Stimulated activated CD8-positive, alpha-beta memory T cell treated with anti-CD3 and anti-CD28 coated beads, Interleukin-7, amount 100 ng/mL, for 24 hours (primary cell): ENCODE measurements around the gene HADHA.
"Not testable (repeated sequence)": the region's sequence is repeated elsewhere in the genome, so short reads cannot be mapped to it uniquely, and the experiment has no call there.

Experiments
- DNase-seq: peaks from one replicate; pipeline ENCODE4 v3.0.0-alpha.2; 2020; ENCODE audit warnings: low read depth

HADHA gene

GRCh38 chr2:26244309-26245230 is at the start of gene HADHA, which contains the start of gene HADHB:
HADHA (minus strand) TSS chr2:26244632; CDS start chr2:26244596, 36 bp downstream.
HADHB (plus strand) TSS chr2:26244939; CDS start chr2:26254255, 9,316 bp downstream.
- peak; percentile 63 for DNase-seq

GRCh38 chr2:26292646-26293045 is 48.2 kb upstream of the HADHA start:
- no peak for DNase-seq

- no peak for DNase-seq
These were observed 45.6 kb upstream of the HADHA start for GRCh38 chr2:26290001-26290400.

DNA sequence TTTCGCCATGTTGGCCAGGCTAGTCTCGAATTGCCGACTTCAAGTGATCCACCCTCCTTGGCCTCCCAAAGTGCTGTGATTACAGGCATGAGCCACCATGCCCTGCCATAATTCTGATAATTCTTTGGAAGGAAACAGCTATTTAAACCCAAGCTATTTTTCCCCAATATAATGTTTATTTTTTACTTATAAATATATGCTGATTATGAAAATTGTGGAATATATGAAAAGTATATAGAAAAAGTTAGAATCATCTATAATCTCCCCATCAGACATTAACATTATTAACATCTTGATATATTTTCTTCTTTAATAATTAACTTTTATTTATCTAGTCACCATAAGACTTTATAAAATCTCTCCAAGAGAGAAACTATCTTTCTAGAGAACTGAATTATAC is 41.5 kb upstream of the HADHA start:
- no peak for DNase-seq

DNA sequence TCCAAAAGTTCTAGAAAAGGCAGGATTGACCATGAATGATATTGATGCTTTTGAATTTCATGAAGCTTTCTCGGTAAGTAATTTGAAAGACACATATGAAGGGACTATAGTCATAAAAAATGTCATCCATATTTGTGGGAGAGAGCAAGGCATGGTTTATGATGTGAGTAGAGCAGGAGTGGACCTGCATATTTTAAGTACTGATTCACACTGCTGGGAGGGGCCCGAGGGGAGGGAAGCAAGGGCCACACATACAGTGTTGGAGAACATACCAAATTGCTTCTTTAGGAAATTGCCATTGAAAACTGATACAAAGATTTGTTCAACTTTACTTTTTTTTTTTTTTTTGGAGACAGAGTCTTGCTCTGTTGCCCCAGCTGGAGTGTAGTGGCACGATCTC is 39.7 kb upstream of the HADHA start:
- no peak for DNase-seq

DNA sequence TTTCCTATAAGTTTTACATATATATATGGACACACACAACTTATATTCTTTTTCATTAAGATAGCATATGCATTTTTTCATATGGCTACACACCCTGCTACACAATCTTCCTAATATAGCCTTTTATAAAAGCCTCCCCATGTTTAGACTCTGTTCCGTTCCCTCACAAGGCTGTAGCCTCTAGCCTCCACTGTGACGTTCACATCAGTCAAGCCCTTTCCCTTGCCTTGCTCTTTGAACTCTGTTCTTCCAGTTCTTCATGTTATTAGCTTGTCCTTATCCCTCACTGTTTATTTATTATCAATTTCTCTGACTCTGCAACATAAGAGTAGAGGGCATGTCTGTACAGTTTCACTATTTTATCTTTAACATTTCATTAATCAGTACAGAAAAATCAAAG is 39.2 kb upstream of the HADHA start:
- no peak for DNase-seq

DNA sequence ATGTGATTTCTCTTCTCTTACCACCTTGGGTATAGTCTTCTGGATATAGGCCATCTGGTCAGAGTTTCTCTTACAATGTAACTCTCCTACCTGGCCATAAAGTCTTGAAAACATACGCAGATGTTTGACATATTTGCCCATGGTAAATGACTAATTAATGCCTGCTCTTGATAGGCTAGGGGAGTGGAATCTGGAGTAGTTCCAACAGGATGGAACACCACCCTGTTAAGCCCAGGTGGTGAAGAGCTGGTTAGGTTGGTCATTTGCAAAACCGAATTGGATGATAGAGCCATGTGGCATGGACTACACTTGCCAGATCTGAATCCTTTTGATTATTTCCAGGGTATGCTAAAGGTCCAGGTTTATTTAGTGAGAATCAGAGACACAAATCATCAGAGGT is 36.8 kb upstream of the HADHA start:
- no peak for DNase-seq

- DNase-seq = no peak
These were observed 35.5 kb upstream of the HADHA start for GRCh38 chr2:26279886-26280285.

GRCh38 chr2:26276484-26277227 is 32.2 kb upstream of the HADHA start:
- no peak for DNase-seq

- no peak for DNase-seq
These were observed 29.7 kb upstream of the HADHA start for GRCh38 chr2:26274058-26274613.

DNA sequence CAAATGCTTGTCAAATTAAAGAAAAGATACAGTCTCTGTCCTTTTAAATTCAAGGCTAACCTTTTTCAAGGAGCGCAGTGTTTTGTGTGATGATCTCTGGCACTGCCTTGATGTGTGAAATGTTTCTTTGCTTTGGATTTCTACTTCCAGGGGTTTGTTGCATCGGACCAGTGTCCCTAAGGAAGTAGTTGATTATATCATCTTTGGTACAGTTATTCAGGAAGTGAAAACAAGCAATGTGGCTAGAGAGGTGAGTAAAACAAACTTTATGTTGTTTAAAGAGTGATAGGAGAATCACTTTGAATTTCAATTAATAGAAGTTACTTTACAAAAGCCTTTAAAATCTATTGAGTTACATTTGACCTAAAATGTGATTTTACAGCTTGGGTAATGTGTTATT is 29.1 kb upstream of the HADHA start:
- no peak for DNase-seq

DNA sequence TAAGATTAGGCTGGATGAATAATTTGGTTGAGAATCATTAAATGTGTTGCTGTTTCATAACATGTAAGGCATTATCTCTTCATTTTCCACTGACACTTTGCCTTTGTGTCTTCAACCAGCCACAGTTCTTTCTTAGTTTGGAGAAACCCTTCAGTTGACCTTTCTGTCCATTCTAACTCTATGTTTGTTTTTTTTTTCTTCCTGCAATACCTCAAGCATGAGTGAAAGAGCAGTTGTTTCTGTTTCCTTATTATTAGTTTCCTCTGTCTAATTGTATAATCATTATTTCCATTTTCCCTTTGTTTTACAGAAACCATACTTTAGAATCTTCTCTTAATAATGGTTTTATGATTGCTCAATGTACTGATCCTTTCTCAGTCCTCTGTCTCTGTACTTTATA is 25.9 kb upstream of the HADHA start:
- no peak for DNase-seq

- DNase-seq = no peak
These were observed 25.2 kb upstream of the HADHA start for GRCh38 chr2:26269571-26270158.

DNA sequence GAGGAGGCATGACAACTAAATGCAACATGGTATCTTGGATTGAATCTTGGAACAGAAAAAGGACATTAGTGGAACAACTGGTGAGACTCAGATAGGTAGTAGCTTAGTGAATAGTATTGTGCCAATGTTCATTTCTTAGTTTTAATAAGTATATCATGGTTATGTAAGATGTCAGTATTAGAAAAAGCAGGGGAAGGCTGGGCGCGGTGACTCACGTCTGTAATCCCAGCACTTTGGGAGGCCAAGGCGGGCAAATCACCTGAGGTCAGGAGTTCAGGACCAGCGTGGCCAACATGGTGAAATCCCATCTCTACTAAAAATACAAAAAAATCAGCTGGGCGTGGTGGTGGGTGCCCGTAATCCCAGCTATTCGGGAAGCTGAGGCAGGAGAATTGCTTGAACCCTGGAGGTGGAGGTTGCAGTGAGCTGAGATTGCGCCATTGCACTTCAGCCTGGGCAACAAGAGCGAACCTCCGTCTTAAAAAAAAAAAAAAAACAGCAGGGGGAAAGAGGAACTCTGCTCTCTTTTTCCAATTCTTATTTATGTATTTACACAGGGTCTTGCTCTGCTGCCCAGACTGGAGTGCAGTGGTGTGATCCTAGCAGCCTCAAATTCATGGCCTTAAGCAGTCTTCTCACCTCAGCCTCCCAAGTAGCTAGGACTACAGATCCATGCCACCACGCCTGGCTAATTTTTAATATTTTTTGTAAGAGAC is 24.4 kb upstream of the HADHA start:
- DNase-seq = not testable (repeated sequence)

DNA sequence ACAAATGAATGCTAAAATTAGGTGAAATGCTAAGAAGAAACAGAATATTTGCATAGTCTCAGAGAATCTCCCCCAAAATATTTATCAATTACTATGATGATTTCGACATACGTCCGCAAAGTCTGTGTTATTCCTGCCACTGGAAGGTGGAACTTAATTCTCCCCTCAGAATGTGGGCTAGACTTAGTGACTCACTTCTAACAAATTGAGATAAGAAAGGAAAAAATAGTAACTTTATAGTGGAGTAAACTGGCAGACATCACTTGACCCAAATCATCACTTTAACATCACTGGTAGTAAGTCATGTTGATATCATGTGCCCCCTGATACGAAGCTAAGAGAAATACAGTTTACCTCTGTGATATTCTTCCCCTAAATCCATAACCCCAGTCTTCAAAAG is 23.8 kb upstream of the HADHA start:
- DNase-seq = no peak

DNA sequence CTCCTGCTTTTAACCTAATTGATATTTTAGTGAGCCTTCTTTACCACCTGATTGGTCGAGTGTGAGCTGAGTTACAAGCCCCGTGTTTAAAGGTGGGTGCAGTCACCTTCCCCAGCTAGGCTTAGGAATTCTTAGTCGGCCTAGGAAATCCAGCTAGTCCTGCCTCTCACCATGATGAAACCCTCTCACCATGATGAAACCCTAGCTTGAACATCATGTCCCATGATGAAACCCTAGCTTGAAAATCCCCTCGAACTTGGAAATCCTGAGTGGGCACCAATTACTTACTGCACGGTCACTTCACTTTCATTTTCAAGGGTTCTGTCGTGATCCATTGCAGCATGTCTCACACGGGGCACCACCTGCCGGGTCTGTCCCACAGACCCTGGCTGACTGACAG is 14.4 kb upstream of the HADHA start:
- DNase-seq = not testable (repeated sequence)

- DNase-seq = no peak
These were observed 11.4 kb upstream of the HADHA start for GRCh38 chr2:26255759-26256384.

GRCh38 chr2:26251893-26252292 is 7.5 kb upstream of the HADHA start:
- DNase-seq = no peak

DNA sequence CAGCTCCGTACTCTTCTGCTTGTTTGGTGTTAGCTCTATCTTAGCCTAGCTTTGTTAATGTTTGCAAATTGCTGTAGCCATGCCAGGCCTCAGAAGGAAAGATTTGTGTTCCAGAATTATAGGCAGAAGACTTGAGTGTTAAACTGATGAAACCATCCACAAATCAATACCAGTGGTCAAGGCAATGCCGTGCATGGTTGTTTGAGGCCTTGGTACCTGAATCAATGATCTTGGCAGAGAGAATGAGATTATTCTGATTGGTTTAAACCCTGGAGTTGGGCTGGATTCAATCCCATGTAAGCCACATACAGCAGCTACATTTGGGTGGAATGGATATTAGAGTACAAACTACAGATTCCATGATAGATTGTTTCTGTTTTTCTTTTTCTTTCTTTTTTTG is 5.2 kb upstream of the HADHA start:
- DNase-seq = no peak

DNA sequence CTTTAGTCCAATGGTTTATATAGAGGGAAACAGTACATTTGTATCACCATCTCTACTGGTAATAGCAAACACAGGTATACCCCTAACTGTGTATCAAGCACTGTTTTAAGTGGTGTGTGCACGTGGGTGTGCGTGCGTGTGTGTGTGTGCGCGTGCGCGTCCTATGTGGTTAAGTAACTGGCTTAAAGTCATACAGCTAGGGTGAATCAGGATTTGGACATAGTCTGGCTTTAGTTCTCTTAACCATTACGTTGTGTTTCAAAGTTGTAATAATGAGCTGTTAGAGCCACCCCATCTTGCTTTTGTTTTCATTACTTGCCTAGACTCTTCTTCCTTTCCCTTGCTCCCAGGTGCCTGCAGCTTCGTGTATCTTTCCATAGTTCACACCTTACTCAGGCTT is 2.4 kb upstream of the HADHA start:
- DNase-seq = no peak

DNA sequence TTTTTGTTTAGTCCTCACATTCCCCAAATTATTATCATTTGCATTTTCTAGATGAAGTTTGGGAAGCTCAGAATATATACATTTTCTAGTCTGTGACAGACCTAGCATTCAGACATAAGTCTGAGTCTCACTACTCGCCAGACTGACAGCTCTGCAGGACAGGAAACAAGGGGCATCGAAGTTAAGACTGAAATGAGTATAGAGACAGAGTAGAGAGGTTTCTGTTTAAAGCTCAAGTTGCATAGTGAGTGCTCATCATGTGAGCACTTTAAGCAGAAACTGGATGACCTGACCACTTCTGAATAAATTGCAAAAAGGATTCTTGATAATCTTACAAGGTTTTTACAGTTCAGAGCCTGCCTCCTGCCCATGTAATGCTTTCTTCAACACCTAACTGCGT is 1.4 kb upstream of the HADHA start:
- no peak for DNase-seq
